Suprapubic skin (tissue), 4 donors: ENCODE results near the gene C18orf32.

Experiments
- EP300 ChIP-seq: sonication (generic); formaldehyde crosslinking; IDR thresholded peaks from one replicate; pipeline ENCODE4 v1.6.1; 2017; ENCODE audit warnings: antibody characterized with exemption
- POLR2A ChIP-seq, 2 donors: fragments of 450-650 bp; IDR thresholded peaks; one replicate each; pipeline ENCODE4 v1.6.1; 2017; ENCODE audit warnings: antibody characterized with exemption in 2 of 2, mild to moderate bottlenecking in 2 of 2, moderate library complexity in 2 of 2
- POLR2AphosphoS5 ChIP-seq, 3 donors: sonication (generic); formaldehyde crosslinking; IDR thresholded peaks; one replicate each; pipeline ENCODE4 v1.6.1; 2017; ENCODE audit warnings: antibody characterized with exemption in 3 of 3
- TF ChIP-seq, protein P1 (sequence below), 2 donors: fragments of 200-600 bp in 1 of 2; fragments of 450-650 bp in 1 of 2; sonication (generic) in 1 of 2; IDR thresholded peaks; one replicate each; pipeline ENCODE4 v1.5.1; 2016 to 2019; ENCODE audit warnings: antibody characterized with exemption in 2 of 2, mild to moderate bottlenecking in 1 of 2, moderate library complexity in 1 of 2

DNA sequence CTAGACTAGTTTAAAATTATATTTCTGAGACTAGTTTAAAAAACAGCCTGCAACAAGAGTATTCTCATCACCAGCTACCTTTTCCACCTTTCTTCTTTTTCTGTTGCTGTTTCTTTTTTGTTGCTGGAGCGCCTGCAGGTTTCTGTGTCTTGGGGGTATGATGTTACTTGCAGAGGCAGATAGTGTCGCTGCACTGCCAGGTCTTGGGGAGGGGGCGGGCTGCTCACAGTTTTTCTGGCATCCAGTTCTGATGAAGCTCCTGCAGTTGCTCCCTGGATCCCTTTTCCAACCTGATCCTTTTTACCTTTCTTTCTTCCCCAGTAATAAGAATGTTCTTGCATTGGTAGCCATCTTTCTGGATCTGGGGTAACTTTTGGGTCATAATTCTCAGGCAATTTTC is 8.0 kb upstream of the C18orf32 start:
- TF ChIP-seq, protein P1, sequence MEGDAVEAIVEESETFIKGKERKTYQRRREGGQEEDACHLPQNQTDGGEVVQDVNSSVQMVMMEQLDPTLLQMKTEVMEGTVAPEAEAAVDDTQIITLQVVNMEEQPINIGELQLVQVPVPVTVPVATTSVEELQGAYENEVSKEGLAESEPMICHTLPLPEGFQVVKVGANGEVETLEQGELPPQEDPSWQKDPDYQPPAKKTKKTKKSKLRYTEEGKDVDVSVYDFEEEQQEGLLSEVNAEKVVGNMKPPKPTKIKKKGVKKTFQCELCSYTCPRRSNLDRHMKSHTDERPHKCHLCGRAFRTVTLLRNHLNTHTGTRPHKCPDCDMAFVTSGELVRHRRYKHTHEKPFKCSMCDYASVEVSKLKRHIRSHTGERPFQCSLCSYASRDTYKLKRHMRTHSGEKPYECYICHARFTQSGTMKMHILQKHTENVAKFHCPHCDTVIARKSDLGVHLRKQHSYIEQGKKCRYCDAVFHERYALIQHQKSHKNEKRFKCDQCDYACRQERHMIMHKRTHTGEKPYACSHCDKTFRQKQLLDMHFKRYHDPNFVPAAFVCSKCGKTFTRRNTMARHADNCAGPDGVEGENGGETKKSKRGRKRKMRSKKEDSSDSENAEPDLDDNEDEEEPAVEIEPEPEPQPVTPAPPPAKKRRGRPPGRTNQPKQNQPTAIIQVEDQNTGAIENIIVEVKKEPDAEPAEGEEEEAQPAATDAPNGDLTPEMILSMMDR (IDR thresholded peaks at IDR 0.05): no peak
- TF ChIP-seq POLR2A (IDR thresholded peaks at IDR 0.05) (no peak), POLR2AphosphoS5 (IDR thresholded peaks at IDR 0.05) (no peak), EP300 (no peak)
